ENCODE results near the gene ABHD16A.

Gene ABHD16A

GRCh38 chr6:31702819-31703716 is at the start of gene ABHD16A:
Gene ABHD16A (minus strand): TSS chr6:31703324. CDS start chr6:31703281, 43 bp downstream.
- DNase-seq: peak; percentile 96

GRCh38 chr6:31752739-31753319 is 49.7 kb upstream of the ABHD16A start:
- DNase-seq: no peak

- no peak for DNase-seq
These were observed 47.4 kb upstream of the ABHD16A start for GRCh38 chr6:31750411-31751022.

DNA sequence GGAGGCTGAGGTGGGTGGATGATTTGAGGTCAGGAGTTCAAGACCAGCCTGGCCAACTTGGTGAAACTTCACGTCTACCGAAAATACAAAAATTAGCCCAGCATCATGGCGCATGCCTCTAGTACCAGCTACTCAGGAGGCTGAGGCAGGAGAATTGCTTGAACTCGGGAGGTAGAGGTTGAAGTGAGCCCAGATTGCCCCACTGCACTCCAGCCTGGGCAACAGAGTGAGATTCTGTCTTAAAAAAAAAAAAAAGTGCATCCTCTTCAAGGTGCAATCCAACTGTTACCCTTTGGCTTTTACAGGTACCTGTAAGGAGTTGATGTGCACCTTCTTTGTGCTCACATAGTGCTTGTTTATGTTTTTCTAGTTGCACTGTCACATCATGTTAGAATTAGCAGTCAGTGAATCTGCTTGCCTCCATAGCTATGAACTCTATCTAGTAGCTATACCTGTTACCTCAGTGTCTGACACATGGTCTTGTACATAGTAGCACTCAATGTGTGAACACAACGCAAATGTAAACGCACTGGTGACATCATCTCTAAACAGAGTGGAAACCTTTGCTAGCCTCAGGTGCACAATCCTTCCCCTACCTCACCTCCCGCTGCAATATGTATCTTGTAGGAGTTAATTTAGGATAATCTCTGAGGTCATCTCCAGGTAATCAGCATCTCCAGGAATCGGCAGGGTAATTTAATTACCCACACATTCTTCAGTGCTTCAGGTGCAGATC is 46.3 kb upstream of the ABHD16A start:
- DNase-seq: no peak

GRCh38 chr6:31744422-31744821 is 41.3 kb upstream of the ABHD16A start:
- no peak for DNase-seq

DNA sequence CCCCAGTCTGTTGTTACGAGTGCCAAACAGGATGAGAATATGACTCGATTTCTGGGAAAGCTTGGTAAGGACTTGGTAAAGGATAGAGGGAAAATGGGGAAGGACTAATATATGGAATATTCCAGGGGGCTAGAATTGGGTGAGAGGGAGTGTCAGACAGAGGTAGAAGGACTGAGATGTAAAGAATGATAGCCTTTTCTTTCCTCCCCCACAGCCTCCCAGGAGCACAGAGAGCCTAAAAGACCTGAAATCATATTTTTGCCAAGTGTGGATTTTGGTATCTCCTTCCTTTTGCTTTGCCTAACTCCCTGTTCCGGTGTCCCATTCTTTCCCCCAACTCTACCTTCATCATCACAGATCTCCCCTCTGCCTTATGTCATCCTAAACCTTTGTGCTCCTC is 39.8 kb upstream of the ABHD16A start:
- no peak for DNase-seq

DNA sequence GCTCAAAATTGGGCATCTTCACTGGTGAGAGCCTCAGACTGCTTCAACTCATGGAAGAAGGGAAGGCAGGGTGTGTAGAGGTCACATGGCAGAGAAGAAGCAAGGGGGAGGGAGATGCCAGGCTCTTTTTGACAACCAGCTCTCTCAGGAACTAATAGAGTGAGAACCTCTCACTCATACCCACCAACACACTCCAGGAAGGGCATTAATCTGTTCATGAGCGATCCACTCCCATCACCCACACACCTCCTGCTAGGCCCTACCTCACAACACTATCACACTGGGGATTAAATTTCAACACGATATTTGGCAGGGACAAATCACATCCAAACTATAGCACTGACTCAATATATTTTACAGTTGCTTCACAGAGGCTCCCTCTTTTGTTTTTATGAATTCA is 38.7 kb upstream of the ABHD16A start:
- DNase-seq: no peak

GRCh38 chr6:31740397-31741223 is 37.5 kb upstream of the ABHD16A start:
- no peak for DNase-seq

DNA sequence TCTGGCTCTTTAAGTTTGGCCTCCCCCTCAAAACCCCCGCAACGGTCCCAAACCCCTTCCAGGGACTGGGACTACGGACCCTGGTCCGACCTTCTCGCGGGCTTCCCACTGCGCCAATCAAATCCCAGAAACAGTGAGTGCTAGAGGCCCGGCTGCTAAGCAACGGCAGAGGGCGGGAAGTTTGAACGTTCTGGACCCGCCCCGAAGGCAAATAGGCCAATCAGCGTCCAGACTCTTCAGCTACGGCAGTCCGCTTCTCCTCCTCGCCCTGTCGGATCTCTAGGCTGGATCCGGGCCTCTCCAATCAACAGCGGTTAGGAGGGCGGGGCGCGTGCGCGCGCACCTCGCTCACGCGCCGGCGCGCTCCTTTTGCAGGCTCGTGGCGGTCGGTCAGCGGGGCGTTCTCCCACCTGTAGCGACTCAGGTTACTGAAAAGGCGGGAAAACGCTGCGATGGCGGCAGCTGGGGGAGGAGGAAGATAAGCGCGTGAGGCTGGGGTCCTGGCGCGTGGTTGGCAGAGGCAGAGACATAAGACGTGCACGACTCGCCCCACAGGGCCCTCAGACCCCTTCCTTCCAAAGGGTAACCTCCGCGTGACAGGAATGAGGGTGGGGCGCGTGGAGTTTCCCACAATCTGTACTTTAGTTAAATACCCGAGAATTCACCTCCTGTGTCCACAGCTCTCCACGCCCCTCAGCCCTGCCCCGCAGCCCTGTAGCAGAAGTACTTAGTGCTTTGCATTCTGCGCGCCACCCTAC is 36.7 kb upstream of the ABHD16A start, which contains the start of gene MSH5:
Gene MSH5, plus strand, starts transcription at position 367 of the 758 bp plus-strand sequence. CDS start 462 bp downstream, outside the sequence.
- DNase-seq: peak; percentile 99

- peak; percentile 92 for DNase-seq
These were observed 35.2 kb upstream of the ABHD16A start for GRCh38 chr6:31737991-31738979.

GRCh38 chr6:31737315-31737990 is 34.3 kb upstream of the ABHD16A start:
- no peak for DNase-seq

- no peak for DNase-seq
These were observed 33.7 kb upstream of the ABHD16A start for GRCh38 chr6:31736768-31737314.

DNA sequence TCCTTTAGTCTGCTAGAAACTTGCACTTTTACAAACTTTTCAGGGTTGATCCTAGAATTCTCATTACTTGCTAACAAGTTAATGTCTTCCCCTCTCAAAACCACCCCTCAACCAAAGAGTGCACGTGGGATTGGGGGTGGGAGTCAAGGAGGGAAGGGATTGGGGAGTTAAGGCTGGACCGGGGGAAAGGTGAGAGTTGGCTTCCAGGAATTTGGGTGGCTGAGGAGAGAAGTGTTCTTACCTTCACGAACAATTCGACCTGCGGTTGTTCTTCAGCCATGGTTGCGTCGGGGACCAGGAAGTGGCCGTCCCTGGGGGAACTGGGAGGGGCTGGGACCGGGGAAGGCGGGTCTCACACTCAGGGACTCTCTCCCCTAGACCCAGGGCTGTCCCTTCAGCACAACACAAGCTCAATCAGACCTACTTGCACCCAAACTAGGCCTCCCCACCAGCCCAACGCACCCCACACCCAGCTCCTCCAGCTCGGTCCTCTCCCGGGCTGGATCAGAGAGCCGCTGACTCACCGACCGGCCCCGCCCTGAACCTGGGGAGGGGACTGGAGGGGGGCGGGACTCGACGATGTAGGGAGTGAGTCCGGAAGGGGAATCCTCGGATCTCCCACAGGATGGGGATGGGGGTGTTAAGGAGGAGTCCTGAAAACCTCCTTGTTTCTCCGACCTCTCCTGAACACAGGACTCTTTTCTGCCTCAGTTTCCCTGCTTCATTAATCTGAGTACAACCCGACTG is 33.1 kb upstream of the ABHD16A start, which contains the start of gene CLIC1:
Gene CLIC1, minus strand, starts transcription at position 510 of the 747 bp plus-strand sequence. Its CDS starts 230 bp downstream, at position 280.
- DNase-seq: peak; percentile 63

GRCh38 chr6:31734821-31735406 is 31.8 kb upstream of the ABHD16A start:
- no peak for DNase-seq

DNA sequence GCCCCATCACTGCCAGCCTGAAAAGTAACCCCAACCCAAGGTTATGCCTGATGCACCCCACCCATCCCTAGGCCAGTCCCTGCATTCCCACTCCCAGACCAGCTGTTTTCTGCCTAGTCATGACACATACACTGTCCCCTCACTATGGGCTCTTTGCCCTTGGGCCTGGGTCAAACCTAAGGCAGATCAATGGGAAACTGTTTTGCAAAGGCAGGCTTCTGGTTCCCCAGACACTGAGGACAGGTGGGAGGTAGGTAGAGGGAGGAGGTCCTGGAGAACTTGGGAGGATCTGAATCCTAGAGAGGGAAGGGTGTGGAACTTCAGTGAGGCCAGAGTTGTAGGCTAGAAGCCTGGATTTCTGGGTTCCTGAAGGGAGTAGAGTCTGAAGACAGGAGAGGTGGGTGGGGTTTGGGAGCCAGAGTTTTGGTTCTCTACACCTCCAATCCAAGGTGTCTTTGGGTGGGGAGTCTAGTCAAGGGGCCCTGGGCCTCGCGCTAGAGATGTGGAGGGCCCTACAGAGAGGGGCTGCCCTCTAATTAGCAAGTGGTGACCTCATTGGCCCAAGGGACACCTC is 31.2 kb upstream of the ABHD16A start:
- DNase-seq: no peak

- DNase-seq: no peak
These were observed 30.6 kb upstream of the ABHD16A start for GRCh38 chr6:31733734-31734133.

DNA sequence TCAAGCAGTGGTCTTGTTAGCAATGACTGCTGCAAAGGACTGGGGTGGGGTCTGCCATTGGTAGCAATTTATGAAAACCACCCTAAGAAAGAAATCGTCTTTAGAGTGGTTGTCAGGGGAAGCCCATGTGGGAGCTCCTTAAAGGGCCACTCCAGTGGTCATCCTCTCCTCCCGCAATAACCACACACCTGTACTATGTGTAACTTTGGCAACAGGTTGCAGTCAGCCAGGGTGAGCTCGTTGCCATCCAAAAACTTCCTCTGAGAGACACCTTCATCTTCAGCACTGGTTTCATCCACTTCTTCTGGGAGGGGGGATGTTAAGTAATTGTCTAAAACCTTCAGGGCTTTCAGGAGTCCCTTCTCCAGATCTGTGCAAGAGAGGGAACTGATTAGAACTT is 28.9 kb upstream of the ABHD16A start:
- no peak for DNase-seq

Data from COR-L47 (cell line).